Neural cell (in vitro differentiated cells): ENCODE measurements around the gene ACE. TPM values are rescaled to one million over a fixed set of nuclear protein-coding genes. Genes with fewer than 3 reads are reported as not detected.

Source experiments
- H2AFZ ChIP-seq: fragments of 200-600, 300-800 bp; sonication (generic), shearing (Covaris generic); 2 replicates; pipeline ENCODE4 v1.6.0; 2014; ENCODE audit warnings: low read depth, mild to moderate bottlenecking, antibody characterized with exemption, low read length, moderate library complexity
- H3F3A ChIP-seq: fragments of 200-600 bp; shearing (Covaris generic); 2 replicates; pipeline ENCODE4 v1.6.1; 2016; ENCODE audit warnings: mild to moderate bottlenecking, moderate library complexity, mixed read lengths, antibody characterized with exemption, low read length; ENCODE audit not compliant: insufficient read depth, poor library complexity, severe bottlenecking
- H3K27ac ChIP-seq: fragments of 200-600, 300-800 bp; sonication (generic), shearing (Covaris generic); 2 replicates; pipeline ENCODE4 v1.5.1; 2014; ENCODE audit warnings: mild to moderate bottlenecking, low read length, moderate library complexity
- H3K27me3 ChIP-seq: fragments of 300-800, 200-600 bp; sonication (generic), shearing (Covaris generic); 2 replicates; pipeline ENCODE4 v1.6.0; 2014; ENCODE audit warnings: mild to moderate bottlenecking, low read depth, low read length, moderate library complexity; ENCODE audit not compliant: insufficient read depth
- H3K36me3 ChIP-seq: fragments of 300-800, 200-600 bp; sonication (generic), shearing (Covaris generic); 2 replicates; pipeline ENCODE4 v1.5.1; 2014; ENCODE audit warnings: mild to moderate bottlenecking, antibody characterized with exemption, low read length, moderate library complexity; ENCODE audit not compliant: insufficient read depth
- H3K4me2 ChIP-seq: fragments of 300-800, 200-600 bp; sonication (generic), shearing (Covaris generic); 2 replicates; pipeline ENCODE4 v1.6.0; 2014; ENCODE audit warnings: mild to moderate bottlenecking, low read length
- H3K4me3 ChIP-seq: fragments of 300-800, 200-600 bp; sonication (generic), shearing (Covaris generic); 2 replicates; pipeline ENCODE4 v1.5.1; 2014; ENCODE audit warnings: mild to moderate bottlenecking, low read length, moderate library complexity
- H3K79me2 ChIP-seq: fragments of 200-600 bp; shearing (Covaris generic); replicated peaks from 2 replicates; pipeline ENCODE4 v1.6.0; 2014; ENCODE audit warnings: mild to moderate bottlenecking, low read length, moderate library complexity; ENCODE audit not compliant: insufficient read depth
- H3K9ac ChIP-seq: fragments of 300-800, 200-600 bp; sonication (generic), shearing (Covaris generic); 2 replicates; pipeline ENCODE4 v1.6.1; 2016; ENCODE audit warnings: mild to moderate bottlenecking, low read length, mixed read lengths
- H3K9me2 ChIP-seq: fragments of 200-600 bp; shearing (Covaris generic); 2 replicates; pipeline ENCODE4 v1.6.1; 2016; ENCODE audit warnings: mild to moderate bottlenecking, low read length, mixed read lengths; ENCODE audit not compliant: insufficient read depth
- H3K9me3 ChIP-seq: fragments of 200-600, 300-800 bp; sonication (generic), shearing (Covaris generic); 2 replicates; pipeline ENCODE4 v1.6.1; 2016; ENCODE audit warnings: mild to moderate bottlenecking, mixed run types, low read length, moderate library complexity, mixed read lengths
- H4K20me1 ChIP-seq: fragments of 200-600 bp; shearing (Covaris generic); 2 replicates; pipeline ENCODE4 v1.6.1; 2016; ENCODE audit warnings: mild to moderate bottlenecking, mixed run types; ENCODE audit not compliant: insufficient read depth
- CTCF ChIP-seq: fragments of 450-650 bp; IDR thresholded peaks from 2 replicates; pipeline ENCODE4 v1.5.1; 2014; ENCODE audit warnings: antibody characterized with exemption, mild to moderate bottlenecking, moderate library complexity; ENCODE audit not compliant: poor library complexity, severe bottlenecking
- EP300 ChIP-seq: fragments of 450-650 bp; conservative IDR thresholded peaks from 2 replicates; pipeline ENCODE4 v1.6.1; 2014; ENCODE audit warnings: antibody characterized with exemption, mild to moderate bottlenecking, moderate library complexity; ENCODE audit not compliant: poor library complexity, severe bottlenecking
- EZH2 ChIP-seq: fragments of 200-600, 300-800 bp; shearing (Covaris generic), sonication (generic); IDR thresholded peaks from 2 replicates; pipeline ENCODE4 v1.6.1; 2014; ENCODE audit warnings: antibody characterized with exemption, low read length, borderline replicate concordance, mild to moderate bottlenecking; ENCODE audit not compliant: insufficient read depth, poor library complexity, severe bottlenecking
- MXI1 ChIP-seq: fragments of 450-650 bp; conservative IDR thresholded peaks from 2 replicates; pipeline ENCODE4 v1.6.1; 2014; ENCODE audit warnings: antibody characterized with exemption, mild to moderate bottlenecking; ENCODE audit not compliant: poor library complexity, severe bottlenecking
- POLR2AphosphoS5 ChIP-seq: IDR thresholded peaks from 2 replicates; pipeline ENCODE4 v1.6.1; 2012
- RAD21 ChIP-seq: fragments of 450-650 bp; conservative IDR thresholded peaks from 2 replicates; pipeline ENCODE4 v1.6.1; 2014; ENCODE audit warnings: antibody characterized with exemption, mild to moderate bottlenecking, moderate library complexity
- REST ChIP-seq: IDR thresholded peaks from 2 replicates; pipeline ENCODE4 v1.6.1; 2012; ENCODE audit warnings: borderline replicate concordance
- SMC3 ChIP-seq: fragments of 450-650 bp; conservative IDR thresholded peaks from 2 replicates; pipeline ENCODE4 v1.6.1; 2014; ENCODE audit warnings: antibody characterized with exemption, mild to moderate bottlenecking, moderate library complexity; ENCODE audit not compliant: poor library complexity
- TAF1 ChIP-seq: IDR thresholded peaks from 2 replicates; pipeline ENCODE4 v1.6.1; 2012; ENCODE audit warnings: low read depth
- polyA plus RNA-seq: library from polyadenylated mRNA; depleted of rRNA; stranded (reverse); fragments of >200 nt; gene quantifications from 2 replicates; pipeline ENCODE4 v1.2.3, GENCODE V29; 2014

The ACE gene
- polyA plus RNA-seq, 1 donor from 2014 or later: 1.5 TPM

GRCh38 chr17:63519116-63519881, 42.4 kb downstream of the ACE start:
- no peak overlapping the region for H3K4me2 ChIP-seq
- peaks cover 31% of the 10 kb centered on the region for H3K27me3 ChIP-seq
- H3K9me2 ChIP-seq: no peaks in the 10 kb centered on the region
- no peaks in the 10 kb centered on the region for H3K36me3 ChIP-seq
- no peaks in the 10 kb centered on the region for H4K20me1 ChIP-seq
- no peak overlapping the region for H3K4me3 ChIP-seq
- no peak overlapping the region for H3K27ac ChIP-seq
- no peaks in the 10 kb centered on the region for H3K79me2 ChIP-seq
- H3F3A ChIP-seq: no peaks in the 10 kb centered on the region
- no peak for TF ChIP-seq POLR2AphosphoS5
- no peak for TF ChIP-seq EP300
- no peak for TF ChIP-seq EZH2
- no peak for TF ChIP-seq MXI1
- TF ChIP-seq TAF1: no peak
- TF ChIP-seq REST: no peak
- no peak for TF ChIP-seq RAD21
- no peak for TF ChIP-seq SMC3
- TF ChIP-seq CTCF: no peak
- no peak overlapping the region for H3K9ac ChIP-seq
- H2AFZ ChIP-seq: no peak overlapping the region
- no peaks in the 10 kb centered on the region for H3K9me3 ChIP-seq

GRCh38 chr17:63519972-63520882, 43.4 kb downstream of the ACE start:
- Histone ChIP-seq H2AFZ (no peak overlapping the region), H3K9me3 (no peaks in the 10 kb centered on the region), H3K9ac (no peak overlapping the region), H3K79me2 (no peaks in the 10 kb centered on the region), H3K9me2 (no peaks in the 10 kb centered on the region), H3K36me3 (no peaks in the 10 kb centered on the region), H3K4me3 (no peak overlapping the region), H3K27me3 (peaks cover 34% of the 10 kb centered on the region), H4K20me1 (no peaks in the 10 kb centered on the region), H3K4me2 (no peak overlapping the region), H3F3A (no peaks in the 10 kb centered on the region), H3K27ac (no peak overlapping the region)
- TF ChIP-seq POLR2AphosphoS5: no peak
- TF ChIP-seq REST: no peak
- no peak for TF ChIP-seq EP300
- no peak for TF ChIP-seq CTCF
- no peak for TF ChIP-seq TAF1
- TF ChIP-seq RAD21: no peak
- TF ChIP-seq SMC3: no peak
- TF ChIP-seq MXI1: no peak
- no peak for TF ChIP-seq EZH2
